ENCODE results near the gene ARHGAP44.

Gene ARHGAP44

DNA sequence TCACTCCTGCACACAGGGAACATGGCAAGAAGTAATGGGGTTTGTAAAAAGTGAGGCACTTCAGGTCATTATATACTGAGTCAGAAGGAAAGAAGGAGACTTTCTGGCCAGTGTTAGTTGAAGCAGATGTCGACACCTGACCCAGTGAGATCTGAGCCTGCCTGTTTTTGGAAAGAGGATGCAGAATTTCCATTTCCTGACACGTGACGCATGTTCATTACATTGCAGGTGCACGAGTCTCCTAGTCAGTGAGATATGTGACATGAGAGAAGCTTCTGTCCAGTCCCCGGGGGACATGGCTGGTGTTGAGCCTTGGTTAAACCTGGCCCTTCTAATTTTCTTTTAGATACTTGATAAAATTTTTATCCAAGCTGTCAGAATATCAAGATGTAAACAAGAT, 166.2 kb downstream of the ARHGAP44 start:
- Histone ChIP-seq H3K36me3 (ENCODE audit: control insufficient read depth in 2 of 2, insufficient read depth in 1 of 2, low read length in 2 of 2) (peaks cover 29 to 71% of the 10 kb centered on the region in 2 experiments), H3K4me3 (ENCODE audit: low read depth, low read length) (no peak overlapping the region), H3K27ac (ENCODE audit: extremely low read depth, low read depth, low read length) (no peak overlapping the region), H3K9me3 (ENCODE audit: control insufficient read depth, insufficient read depth, low read depth, low read length) (no peaks in the 10 kb centered on the region), H3K4me1 (ENCODE audit: control insufficient read depth, insufficient read depth, low read length) (no peaks in the 10 kb centered on the region)
- no peak for TF ChIP-seq SP2 (tag by site-specific recombination; IDR thresholded peaks at IDR 0.05)
- no peak for TF ChIP-seq ZNF157 (tag by site-specific recombination; IDR thresholded peaks at IDR 0.05)
- TF ChIP-seq, protein P1, sequence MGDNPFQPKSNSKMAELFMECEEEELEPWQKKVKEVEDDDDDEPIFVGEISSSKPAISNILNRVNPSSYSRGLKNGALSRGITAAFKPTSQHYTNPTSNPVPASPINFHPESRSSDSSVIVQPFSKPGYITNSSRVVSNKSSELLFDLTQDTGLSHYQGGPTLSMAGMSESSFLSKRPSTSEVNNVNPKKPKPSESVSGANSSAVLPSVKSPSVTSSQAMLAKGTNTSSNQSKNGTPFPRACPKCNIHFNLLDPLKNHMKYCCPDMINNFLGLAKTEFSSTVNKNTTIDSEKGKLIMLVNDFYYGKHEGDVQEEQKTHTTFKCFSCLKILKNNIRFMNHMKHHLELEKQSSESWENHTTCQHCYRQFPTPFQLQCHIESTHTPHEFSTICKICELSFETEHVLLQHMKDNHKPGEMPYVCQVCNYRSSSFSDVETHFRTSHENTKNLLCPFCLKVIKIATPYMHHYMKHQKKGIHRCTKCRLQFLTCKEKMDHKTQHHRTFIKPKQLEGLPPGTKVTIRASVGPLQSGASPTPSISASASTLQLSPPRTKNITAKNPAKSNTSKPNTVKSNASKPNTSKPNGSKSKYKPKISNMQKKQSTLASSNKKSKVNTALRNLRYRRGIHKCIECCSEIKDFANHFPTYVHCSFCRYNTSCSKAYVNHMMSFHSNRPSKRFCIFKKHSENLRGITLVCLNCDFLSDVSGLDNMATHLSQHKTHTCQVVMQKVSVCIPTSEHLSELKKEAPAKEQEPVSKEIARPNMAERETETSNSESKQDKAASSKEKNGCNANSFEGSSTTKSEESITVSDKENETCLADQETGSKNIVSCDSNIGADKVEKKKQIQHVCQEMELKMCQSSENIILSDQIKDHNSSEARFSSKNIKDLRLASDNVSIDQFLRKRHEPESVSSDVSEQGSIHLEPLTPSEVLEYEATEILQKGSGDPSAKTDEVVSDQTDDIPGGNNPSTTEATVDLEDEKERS (tag by site-specific recombination; IDR thresholded peaks at IDR 0.05) = no peak
- TF ChIP-seq, protein P2, sequence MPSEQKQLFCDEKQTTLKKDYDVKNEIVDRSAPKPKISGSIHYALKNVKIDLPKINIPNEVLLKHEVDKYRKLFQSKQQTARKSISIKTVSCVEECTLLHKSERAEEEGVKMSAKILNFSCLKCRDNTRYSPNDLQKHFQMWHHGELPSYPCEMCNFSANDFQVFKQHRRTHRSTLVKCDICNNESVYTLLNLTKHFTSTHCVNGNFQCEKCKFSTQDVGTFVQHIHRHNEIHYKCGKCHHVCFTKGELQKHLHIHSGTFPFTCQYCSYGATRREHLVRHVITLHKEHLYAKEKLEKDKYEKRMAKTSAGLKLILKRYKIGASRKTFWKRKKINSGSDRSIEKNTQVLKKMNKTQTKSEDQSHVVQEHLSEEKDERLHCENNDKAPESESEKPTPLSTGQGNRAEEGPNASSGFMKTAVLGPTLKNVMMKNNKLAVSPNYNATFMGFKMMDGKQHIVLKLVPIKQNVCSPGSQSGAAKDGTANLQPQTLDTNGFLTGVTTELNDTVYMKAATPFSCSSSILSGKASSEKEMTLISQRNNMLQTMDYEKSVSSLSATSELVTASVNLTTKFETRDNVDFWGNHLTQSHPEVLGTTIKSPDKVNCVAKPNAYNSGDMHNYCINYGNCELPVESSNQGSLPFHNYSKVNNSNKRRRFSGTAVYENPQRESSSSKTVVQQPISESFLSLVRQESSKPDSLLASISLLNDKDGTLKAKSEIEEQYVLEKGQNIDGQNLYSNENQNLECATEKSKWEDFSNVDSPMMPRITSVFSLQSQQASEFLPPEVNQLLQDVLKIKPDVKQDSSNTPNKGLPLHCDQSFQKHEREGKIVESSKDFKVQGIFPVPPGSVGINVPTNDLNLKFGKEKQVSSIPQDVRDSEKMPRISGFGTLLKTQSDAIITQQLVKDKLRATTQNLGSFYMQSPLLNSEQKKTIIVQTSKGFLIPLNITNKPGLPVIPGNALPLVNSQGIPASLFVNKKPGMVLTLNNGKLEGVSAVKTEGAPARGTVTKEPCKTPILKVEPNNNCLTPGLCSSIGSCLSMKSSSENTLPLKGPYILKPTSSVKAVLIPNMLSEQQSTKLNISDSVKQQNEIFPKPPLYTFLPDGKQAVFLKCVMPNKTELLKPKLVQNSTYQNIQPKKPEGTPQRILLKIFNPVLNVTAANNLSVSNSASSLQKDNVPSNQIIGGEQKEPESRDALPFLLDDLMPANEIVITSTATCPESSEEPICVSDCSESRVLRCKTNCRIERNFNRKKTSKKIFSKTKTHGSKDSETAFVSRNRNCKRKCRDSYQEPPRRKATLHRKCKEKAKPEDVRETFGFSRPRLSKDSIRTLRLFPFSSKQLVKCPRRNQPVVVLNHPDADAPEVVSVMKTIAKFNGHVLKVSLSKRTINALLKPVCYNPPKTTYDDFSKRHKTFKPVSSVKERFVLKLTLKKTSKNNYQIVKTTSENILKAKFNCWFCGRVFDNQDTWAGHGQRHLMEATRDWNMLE (tag by site-specific recombination; conservative IDR thresholded peaks at IDR 0.05; ENCODE audit: low read depth) = no peak
- no peak for TF ChIP-seq REPIN1 (tag by site-specific recombination; IDR thresholded peaks at IDR 0.05; ENCODE audit: low read depth)
- no peak for TF ChIP-seq ZNF621 (tag by site-specific recombination; IDR thresholded peaks at IDR 0.05)
- TF ChIP-seq, protein P3, sequence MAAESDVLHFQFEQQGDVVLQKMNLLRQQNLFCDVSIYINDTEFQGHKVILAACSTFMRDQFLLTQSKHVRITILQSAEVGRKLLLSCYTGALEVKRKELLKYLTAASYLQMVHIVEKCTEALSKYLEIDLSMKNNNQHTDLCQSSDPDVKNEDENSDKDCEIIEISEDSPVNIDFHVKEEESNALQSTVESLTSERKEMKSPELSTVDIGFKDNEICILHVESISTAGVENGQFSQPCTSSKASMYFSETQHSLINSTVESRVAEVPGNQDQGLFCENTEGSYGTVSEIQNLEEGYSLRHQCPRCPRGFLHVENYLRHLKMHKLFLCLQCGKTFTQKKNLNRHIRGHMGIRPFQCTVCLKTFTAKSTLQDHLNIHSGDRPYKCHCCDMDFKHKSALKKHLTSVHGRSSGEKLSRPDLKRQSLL (tag by site-specific recombination; IDR thresholded peaks at IDR 0.05) = no peak
- TF ChIP-seq GLIS1 (tag by site-specific recombination; IDR thresholded peaks at IDR 0.05) = no peak
- ChIA-PET POLR2A (no interaction called here), CTCF (no interaction called here)

DNA sequence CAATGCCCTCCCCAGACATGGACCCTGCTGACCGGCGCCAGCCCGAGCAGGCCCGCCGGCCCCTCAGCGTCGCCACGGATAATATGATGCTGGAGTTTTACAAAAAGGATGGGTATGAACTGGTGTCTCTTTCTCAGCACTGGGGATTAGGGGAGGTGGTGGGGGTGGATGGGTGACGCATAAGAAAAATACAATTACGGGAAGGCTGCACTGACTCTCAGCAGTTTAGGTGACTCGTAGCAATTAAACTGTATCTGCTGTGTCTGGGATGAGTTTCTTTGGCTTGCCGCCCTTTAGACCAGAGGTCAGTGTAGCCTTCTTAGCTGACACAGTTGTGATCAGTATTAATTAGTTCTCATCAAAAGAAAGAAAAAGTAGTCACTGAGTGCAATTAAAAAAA, 169.5 kb downstream of the ARHGAP44 start:
- no peak for TF ChIP-seq ZNF366 (tag by site-specific recombination; conservative IDR thresholded peaks at IDR 0.05)
- TF ChIP-seq ZNF610 (tag by site-specific recombination; IDR thresholded peaks at IDR 0.05; ENCODE audit: borderline replicate concordance) = no peak
- no peak for TF ChIP-seq ZNF138 (tag by site-specific recombination; IDR thresholded peaks at IDR 0.05; ENCODE audit: borderline replicate concordance)
- TF ChIP-seq, protein P4, sequence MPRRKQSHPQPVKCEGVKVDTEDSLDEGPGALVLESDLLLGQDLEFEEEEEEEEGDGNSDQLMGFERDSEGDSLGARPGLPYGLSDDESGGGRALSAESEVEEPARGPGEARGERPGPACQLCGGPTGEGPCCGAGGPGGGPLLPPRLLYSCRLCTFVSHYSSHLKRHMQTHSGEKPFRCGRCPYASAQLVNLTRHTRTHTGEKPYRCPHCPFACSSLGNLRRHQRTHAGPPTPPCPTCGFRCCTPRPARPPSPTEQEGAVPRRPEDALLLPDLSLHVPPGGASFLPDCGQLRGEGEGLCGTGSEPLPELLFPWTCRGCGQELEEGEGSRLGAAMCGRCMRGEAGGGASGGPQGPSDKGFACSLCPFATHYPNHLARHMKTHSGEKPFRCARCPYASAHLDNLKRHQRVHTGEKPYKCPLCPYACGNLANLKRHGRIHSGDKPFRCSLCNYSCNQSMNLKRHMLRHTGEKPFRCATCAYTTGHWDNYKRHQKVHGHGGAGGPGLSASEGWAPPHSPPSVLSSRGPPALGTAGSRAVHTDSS (tag by site-specific recombination; IDR thresholded peaks at IDR 0.05) = no peak
- TF ChIP-seq ZNF549 (tag by site-specific recombination; IDR thresholded peaks at IDR 0.05) = no peak
- no peak for TF ChIP-seq ZNF843 (tag by site-specific recombination; IDR thresholded peaks at IDR 0.05)
- TF ChIP-seq MYNN (tag by site-specific recombination; IDR thresholded peaks at IDR 0.05; ENCODE audit: borderline replicate concordance) = no peak
- no peak for TF ChIP-seq ZNF221 (tag by site-specific recombination; IDR thresholded peaks at IDR 0.05; ENCODE audit: borderline replicate concordance)
- TF ChIP-seq ZBTB8A (tag by site-specific recombination; IDR thresholded peaks at IDR 0.05) = no peak
- TF ChIP-seq ZNF501 (tag by site-specific recombination; IDR thresholded peaks at IDR 0.05) = no peak
- TF ChIP-seq ZFP41 (tag by site-specific recombination; IDR thresholded peaks at IDR 0.05; ENCODE audit: borderline replicate concordance) = no peak
- TF ChIP-seq ZNF707 (tag by site-specific recombination; IDR thresholded peaks at IDR 0.05) = no peak
- no peak for TF ChIP-seq ZBTB20 (tag by site-specific recombination; IDR thresholded peaks at IDR 0.05)
- no peaks in the 10 kb centered on the region for H3K9me3 ChIP-seq (ENCODE audit: control insufficient read depth, insufficient read depth, low read depth, low read length)
- H3K4me1 ChIP-seq (ENCODE audit: control insufficient read depth, insufficient read depth, low read length) = no peaks in the 10 kb centered on the region
- ChIA-PET CTCF (interaction anchor here (0.6 kb wide), 1 partner anchor 44 kb away, joined by 3 read pairs; no protein-coding TSS in a partner anchor), POLR2A (no interaction called here)
- H3K4me3 ChIP-seq (ENCODE audit: low read depth, low read length) = no peak overlapping the region
- H3K36me3 ChIP-seq (ENCODE audit: control insufficient read depth in 2 of 2, insufficient read depth in 1 of 2, low read length in 2 of 2) = peaks cover 20 to 58% of the 10 kb centered on the region in 2 experiments
- H3K27ac ChIP-seq (ENCODE audit: extremely low read depth, low read depth, low read length) = no peak overlapping the region

Data from HEK293 (cell line).